HG03097 (cell line): ENCODE results near the gene SFMBT2.
"Not testable (repeated sequence)": the region's sequence is repeated elsewhere in the genome, so short reads cannot be mapped to it uniquely, and the experiment has no call there.

Source experiments
- ATAC-seq: cut with Tn5 transposase; IDR thresholded peaks from one replicate; pipeline ENCODE4 v1.9.1; 2021; ENCODE audit not compliant: unreplicated experiment, low FRiP score

Gene SFMBT2

GRCh38 chr10:7333961-7334641 lies 76.7 kb downstream of the SFMBT2 start:
- ATAC-seq: no peak

GRCh38 chr10:7329219-7329618 lies 81.6 kb downstream of the SFMBT2 start:
- no peak for ATAC-seq

- ATAC-seq: no peak
Measured at GRCh38 chr10:7327885-7328284, 82.9 kb downstream of the SFMBT2 start.

GRCh38 chr10:7322623-7323022 lies 88.2 kb downstream of the SFMBT2 start:
- no peak for ATAC-seq

- ATAC-seq: no peak
Measured at GRCh38 chr10:7320072-7320471, 90.8 kb downstream of the SFMBT2 start.

GRCh38 chr10:7319632-7320031 lies 91.2 kb downstream of the SFMBT2 start:
- ATAC-seq: no peak

GRCh38 chr10:7318836-7319235 lies 92.0 kb downstream of the SFMBT2 start:
- no peak for ATAC-seq

GRCh38 chr10:7317786-7318446 lies 92.9 kb downstream of the SFMBT2 start:
- ATAC-seq: no peak

- ATAC-seq: no peak
Measured at GRCh38 chr10:7316839-7317238, 94.0 kb downstream of the SFMBT2 start.

GRCh38 chr10:7315906-7316305 lies 94.9 kb downstream of the SFMBT2 start:
- ATAC-seq: no peak

GRCh38 chr10:7314170-7314569 lies 96.7 kb downstream of the SFMBT2 start:
- ATAC-seq: no peak

- ATAC-seq: no peak
Measured at GRCh38 chr10:7312488-7312857, 98.4 kb downstream of the SFMBT2 start.

- ATAC-seq: not testable (repeated sequence)
Measured at GRCh38 chr10:7311850-7312487, 98.9 kb downstream of the SFMBT2 start.

- ATAC-seq: no peak
Measured at GRCh38 chr10:7311218-7311849, 99.5 kb downstream of the SFMBT2 start.

GRCh38 chr10:7310076-7310475 lies 100.8 kb downstream of the SFMBT2 start:
- ATAC-seq: no peak

- no peak for ATAC-seq
Measured at GRCh38 chr10:7308826-7309225, 102.0 kb downstream of the SFMBT2 start.

- no peak for ATAC-seq
Measured at GRCh38 chr10:7306616-7307015, 104.2 kb downstream of the SFMBT2 start.

- ATAC-seq: no peak
Measured at GRCh38 chr10:7306147-7306546, 104.7 kb downstream of the SFMBT2 start.

GRCh38 chr10:7305053-7305452 lies 105.8 kb downstream of the SFMBT2 start:
- ATAC-seq: no peak

GRCh38 chr10:7304110-7304509 lies 106.7 kb downstream of the SFMBT2 start:
- ATAC-seq: no peak

- no peak for ATAC-seq
Measured at GRCh38 chr10:7302930-7303557, 107.8 kb downstream of the SFMBT2 start.
